Measurements from ENCODE around the gene FAM83F.

FAM83F gene

DNA sequence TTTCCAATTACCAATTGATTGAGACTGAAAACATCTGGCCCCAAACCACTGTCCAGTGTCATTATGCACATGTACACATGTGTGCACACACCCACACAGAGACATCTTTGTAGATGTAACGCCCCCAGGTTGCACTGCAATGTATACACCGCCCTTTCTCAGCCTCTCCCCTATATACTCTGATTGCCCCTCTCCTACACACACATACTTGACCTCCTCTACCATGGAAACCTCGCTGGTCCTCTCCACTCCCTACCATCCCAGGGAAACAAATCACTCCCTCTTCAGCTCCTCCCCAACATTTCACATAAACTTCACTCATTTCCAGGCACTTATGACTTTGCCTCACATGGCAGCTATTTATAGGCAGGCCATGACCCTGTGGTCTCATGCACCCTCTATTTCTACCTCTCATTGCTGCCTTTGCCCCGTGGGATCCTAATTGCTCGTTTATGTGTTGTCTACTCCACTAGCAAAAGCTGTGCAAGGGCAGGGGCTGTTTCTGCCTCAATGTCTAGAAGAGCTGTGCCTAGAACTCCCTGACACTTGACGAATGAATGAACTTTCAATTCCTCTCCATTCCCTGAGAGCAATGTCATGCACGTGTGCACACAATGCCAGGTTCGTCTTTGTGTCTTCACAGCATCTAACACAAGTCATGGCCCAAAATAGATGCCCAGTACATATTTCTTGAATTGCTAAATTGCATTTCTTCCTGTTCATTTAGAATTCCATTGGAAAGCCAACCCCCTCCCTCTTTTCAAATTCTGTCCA, 44.6 kb upstream of the FAM83F start:
- TF ChIP-seq TAF1 (IDR thresholded peaks at IDR 0.05; ENCODE audit: borderline replicate concordance, insufficient read depth, low read length) (no peak), SIN3A (IDR thresholded peaks at IDR 0.05; ENCODE audit: borderline replicate concordance, insufficient read depth, low read length) (no peak), POLR2AphosphoS5 (IDR thresholded peaks at IDR 0.05; ENCODE audit: low read depth, low read length) (no peak), FOXP2 (optimal IDR thresholded peaks at IDR 0.05; ENCODE audit: borderline replicate concordance, extremely low read depth, extremely low read length, insufficient read depth) (no peak)
- TF ChIP-seq, protein P1, sequence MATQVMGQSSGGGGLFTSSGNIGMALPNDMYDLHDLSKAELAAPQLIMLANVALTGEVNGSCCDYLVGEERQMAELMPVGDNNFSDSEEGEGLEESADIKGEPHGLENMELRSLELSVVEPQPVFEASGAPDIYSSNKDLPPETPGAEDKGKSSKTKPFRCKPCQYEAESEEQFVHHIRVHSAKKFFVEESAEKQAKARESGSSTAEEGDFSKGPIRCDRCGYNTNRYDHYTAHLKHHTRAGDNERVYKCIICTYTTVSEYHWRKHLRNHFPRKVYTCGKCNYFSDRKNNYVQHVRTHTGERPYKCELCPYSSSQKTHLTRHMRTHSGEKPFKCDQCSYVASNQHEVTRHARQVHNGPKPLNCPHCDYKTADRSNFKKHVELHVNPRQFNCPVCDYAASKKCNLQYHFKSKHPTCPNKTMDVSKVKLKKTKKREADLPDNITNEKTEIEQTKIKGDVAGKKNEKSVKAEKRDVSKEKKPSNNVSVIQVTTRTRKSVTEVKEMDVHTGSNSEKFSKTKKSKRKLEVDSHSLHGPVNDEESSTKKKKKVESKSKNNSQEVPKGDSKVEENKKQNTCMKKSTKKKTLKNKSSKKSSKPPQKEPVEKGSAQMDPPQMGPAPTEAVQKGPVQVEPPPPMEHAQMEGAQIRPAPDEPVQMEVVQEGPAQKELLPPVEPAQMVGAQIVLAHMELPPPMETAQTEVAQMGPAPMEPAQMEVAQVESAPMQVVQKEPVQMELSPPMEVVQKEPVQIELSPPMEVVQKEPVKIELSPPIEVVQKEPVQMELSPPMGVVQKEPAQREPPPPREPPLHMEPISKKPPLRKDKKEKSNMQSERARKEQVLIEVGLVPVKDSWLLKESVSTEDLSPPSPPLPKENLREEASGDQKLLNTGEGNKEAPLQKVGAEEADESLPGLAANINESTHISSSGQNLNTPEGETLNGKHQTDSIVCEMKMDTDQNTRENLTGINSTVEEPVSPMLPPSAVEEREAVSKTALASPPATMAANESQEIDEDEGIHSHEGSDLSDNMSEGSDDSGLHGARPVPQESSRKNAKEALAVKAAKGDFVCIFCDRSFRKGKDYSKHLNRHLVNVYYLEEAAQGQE (IDR thresholded peaks at IDR 0.05; ENCODE audit: insufficient read depth in 1 of 2, low read depth in 2 of 2, low read length in 2 of 2): no peak

DNA sequence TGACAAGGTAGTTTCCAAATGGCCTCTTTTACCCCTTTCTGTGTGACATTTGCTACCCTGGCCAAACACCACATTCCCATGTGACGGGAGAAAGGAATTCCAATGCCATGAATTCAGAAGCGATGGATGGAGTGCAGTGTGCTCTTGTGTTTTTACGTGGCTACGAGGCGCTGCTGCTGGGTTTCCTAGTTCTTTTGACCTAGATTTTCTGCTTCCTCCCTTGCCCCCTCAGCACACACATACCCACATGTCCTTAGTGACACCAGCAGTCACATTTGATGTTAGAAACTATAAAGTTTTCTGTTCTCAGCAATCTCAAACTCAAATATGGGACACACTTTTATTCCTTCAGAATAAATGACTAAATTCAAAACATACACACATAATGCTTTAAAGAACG, 42.4 kb upstream of the FAM83F start:
- TF ChIP-seq, protein P1 (IDR thresholded peaks at IDR 0.05; ENCODE audit: insufficient read depth in 1 of 2, low read depth in 2 of 2, low read length in 2 of 2): no peak
- TF ChIP-seq TAF1 (IDR thresholded peaks at IDR 0.05; ENCODE audit: borderline replicate concordance, insufficient read depth, low read length): no peak
- TF ChIP-seq SIN3A (IDR thresholded peaks at IDR 0.05; ENCODE audit: borderline replicate concordance, insufficient read depth, low read length): no peak
- no peak for TF ChIP-seq FOXP2 (optimal IDR thresholded peaks at IDR 0.05; ENCODE audit: borderline replicate concordance, extremely low read depth, extremely low read length, insufficient read depth)
- TF ChIP-seq POLR2AphosphoS5 (IDR thresholded peaks at IDR 0.05; ENCODE audit: low read depth, low read length): no peak

DNA sequence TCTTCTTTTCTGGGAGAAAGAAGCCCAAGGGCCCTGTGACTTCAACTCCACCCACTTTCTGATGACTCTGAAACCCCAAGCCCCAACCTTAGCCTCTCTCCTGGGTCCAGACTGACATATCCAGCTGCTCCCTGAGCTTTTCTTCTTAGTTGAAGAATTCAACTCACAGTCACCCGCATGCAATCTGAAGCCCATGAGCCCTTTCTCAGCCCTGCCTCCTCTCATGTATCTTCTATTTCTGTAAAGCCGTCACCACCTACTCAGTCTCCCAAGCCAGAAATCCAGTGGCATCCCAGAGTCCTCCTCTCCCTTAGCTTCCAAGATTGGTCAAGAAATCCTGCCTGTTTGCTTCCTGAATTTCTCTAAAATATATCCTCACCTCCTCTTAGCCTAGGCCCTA, 41.7 kb upstream of the FAM83F start:
- TF ChIP-seq TAF1 (IDR thresholded peaks at IDR 0.05; ENCODE audit: borderline replicate concordance, insufficient read depth, low read length): no peak
- no peak for TF ChIP-seq FOXP2 (optimal IDR thresholded peaks at IDR 0.05; ENCODE audit: borderline replicate concordance, extremely low read depth, extremely low read length, insufficient read depth)
- TF ChIP-seq POLR2AphosphoS5 (IDR thresholded peaks at IDR 0.05; ENCODE audit: low read depth, low read length): no peak
- no peak for TF ChIP-seq SIN3A (IDR thresholded peaks at IDR 0.05; ENCODE audit: borderline replicate concordance, insufficient read depth, low read length)

DNA sequence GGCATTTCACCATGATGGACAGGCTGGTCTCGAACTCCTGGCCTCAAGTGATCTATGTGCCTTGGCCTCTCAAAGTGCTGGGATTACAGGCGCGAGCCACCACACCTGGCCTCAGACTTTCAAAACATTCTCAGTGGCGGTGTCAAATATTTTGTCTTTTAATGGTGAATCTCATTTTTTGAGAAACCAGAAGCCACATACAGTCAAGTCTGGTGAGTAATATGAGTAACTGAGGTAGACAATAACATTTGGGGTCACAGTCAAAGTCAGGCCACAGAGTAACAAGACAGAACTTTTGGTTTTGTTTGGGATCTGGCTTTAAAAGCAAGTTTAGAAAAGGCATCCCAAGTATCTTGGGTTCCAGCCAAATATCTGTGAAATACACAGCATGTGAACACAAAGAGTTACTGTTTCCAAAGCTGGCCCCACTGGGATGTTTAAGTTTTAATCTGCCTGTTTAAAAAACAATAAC, 40.1 kb upstream of the FAM83F start:
- TF ChIP-seq, protein P1 (IDR thresholded peaks at IDR 0.05; ENCODE audit: insufficient read depth in 1 of 2, low read depth in 2 of 2, low read length in 2 of 2): no peak
- TF ChIP-seq POLR2AphosphoS5 (IDR thresholded peaks at IDR 0.05; ENCODE audit: low read depth, low read length) (no peak), FOXP2 (optimal IDR thresholded peaks at IDR 0.05; ENCODE audit: borderline replicate concordance, extremely low read depth, extremely low read length, insufficient read depth) (no peak), TAF1 (IDR thresholded peaks at IDR 0.05; ENCODE audit: borderline replicate concordance, insufficient read depth, low read length) (no peak), SIN3A (IDR thresholded peaks at IDR 0.05; ENCODE audit: borderline replicate concordance, insufficient read depth, low read length) (no peak)

DNA sequence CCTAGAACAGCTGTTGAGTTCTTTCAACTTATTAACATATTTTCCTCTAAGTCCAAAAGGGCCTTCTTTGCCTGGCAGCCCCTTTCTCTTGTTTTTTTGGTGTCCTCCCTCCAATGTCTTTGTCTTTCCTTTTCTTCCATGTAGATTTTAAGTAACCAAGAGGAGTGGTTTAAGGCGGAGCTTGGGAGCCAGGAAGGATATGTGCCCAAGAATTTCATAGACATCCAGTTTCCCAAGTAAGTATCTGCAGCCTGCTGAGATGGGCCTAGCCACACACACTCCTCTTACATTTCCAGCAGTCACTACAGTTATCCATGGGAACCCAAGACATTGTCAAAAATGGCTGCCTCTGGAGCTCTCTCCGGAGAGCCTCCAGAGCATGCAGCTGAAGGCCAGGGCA, 39.1 kb upstream of the FAM83F start:
- TF ChIP-seq SIN3A (IDR thresholded peaks at IDR 0.05; ENCODE audit: borderline replicate concordance, insufficient read depth, low read length): no peak
- no peak for TF ChIP-seq FOXP2 (optimal IDR thresholded peaks at IDR 0.05; ENCODE audit: borderline replicate concordance, extremely low read depth, extremely low read length, insufficient read depth)
- no peak for TF ChIP-seq POLR2AphosphoS5 (IDR thresholded peaks at IDR 0.05; ENCODE audit: low read depth, low read length)
- TF ChIP-seq, protein P1 (IDR thresholded peaks at IDR 0.05; ENCODE audit: insufficient read depth in 1 of 2, low read depth in 2 of 2, low read length in 2 of 2): no peak
- TF ChIP-seq TAF1 (IDR thresholded peaks at IDR 0.05; ENCODE audit: borderline replicate concordance, insufficient read depth, low read length): no peak

Data from PFSK-1 (cell line).